ENCODE results near the gene SLC7A1. TPM values are rescaled to one million over a fixed set of nuclear protein-coding genes. Genes with fewer than 3 reads are reported as not detected.
"Not testable (repeated sequence)": the region's sequence is repeated elsewhere in the genome, so short reads cannot be mapped to it uniquely, and the experiment has no call there.

SLC7A1 gene
- 42.5 and 45.6 TPM in 2 replicates for polyA plus RNA-seq (2013)

DNA sequence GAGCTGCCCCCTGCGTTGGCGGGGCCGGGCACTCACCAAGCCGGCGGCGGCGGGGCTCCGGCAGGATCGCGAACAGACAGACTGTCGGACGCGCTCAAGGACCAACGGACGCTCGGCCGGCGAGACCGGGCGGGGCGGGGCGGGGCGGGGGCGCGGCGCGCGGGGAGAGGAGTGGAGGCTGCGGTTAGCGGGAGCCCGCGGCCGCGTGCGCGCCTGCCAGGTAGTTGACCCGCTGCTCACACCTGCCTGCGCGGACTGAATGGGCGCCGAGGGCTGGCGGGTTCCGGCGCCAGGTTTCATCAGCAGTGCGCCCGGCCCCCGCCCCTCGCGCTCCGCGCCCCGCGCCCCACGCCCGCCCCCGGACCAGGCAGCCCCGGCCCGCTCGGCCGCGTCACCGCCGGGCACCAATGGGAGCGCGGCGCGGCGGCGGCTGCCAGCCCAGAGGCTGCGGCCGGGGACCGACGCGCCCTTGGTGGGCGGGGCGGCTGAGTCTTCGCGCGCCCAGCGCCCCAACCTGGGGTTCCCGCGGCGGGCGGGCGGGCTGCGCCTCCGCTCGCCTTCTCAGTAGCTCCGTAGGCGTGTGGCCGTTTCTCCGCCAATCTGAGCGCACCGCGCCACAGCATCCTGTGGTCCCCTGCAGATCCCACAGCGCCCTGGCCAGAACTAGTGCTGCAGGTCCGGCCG, at the start of gene SLC7A1:
Gene SLC7A1, minus strand, starts transcription at position 309 of the 684 bp plus-strand sequence. CDS start 59,500 bp downstream, outside the sequence.
- peak within 1 kb of the TSS; percentile 86 for H2BK120ac ChIP-seq (ENCODE audit: insufficient read depth, low read length, poor library complexity)
- peak within 1 kb of the TSS; percentile 96 for H3K18ac ChIP-seq (ENCODE audit: low read length)
- no peaks in the 10 kb centered on the region for H3K36me3 ChIP-seq (ENCODE audit: control insufficient read depth in 1 of 2, insufficient read depth in 2 of 2, low read length in 2 of 2)

GRCh38 chr13:29640665-29641064, 45.2 kb upstream of the SLC7A1 start:
- H2BK5ac ChIP-seq (ENCODE audit: low read depth, low read length, poor library complexity) = no peak overlapping the region

More for the DNA sequence above, at the start of gene SLC7A1:
- Histone ChIP-seq H4K12ac (ENCODE audit: low read depth, low read length) (peak within 1 kb of the TSS; percentile 71), H3K27me3 (ENCODE audit: insufficient read depth, low read length) (no peaks in the 10 kb centered on the region), H2BK5ac (ENCODE audit: low read depth, low read length, poor library complexity) (peak within 1 kb of the TSS; percentile 71), H3K79me2 (ENCODE audit: control insufficient read depth, insufficient read depth, low read length, poor library complexity) (peaks cover 17% of the 10 kb centered on the region), H3K4me3 (ENCODE audit: low read depth, low read length) (peak within 1 kb of the TSS; percentile 81), H2AK5ac (ENCODE audit: low read length) (peak within 1 kb of the TSS; percentile 61), H2AFZ (ENCODE audit: insufficient read depth, low read length, poor library complexity) (peak within 1 kb of the TSS; percentile 88), H3K4ac (ENCODE audit: low read depth, low read length) (peak within 1 kb of the TSS; percentile 73), H3K23ac (ENCODE audit: low read length) (no peak within 1 kb of the TSS), H4K91ac (ENCODE audit: low read depth, low read length) (peak within 1 kb of the TSS; percentile 86), H3K9me3 (ENCODE audit: insufficient read depth, low read depth, low read length) (no peaks in the 10 kb centered on the region), H3K9ac (ENCODE audit: low read length) (peak within 1 kb of the TSS; percentile 82), H3K4me2 (ENCODE audit: low read length) (peak within 1 kb of the TSS; percentile 68), H4K8ac (ENCODE audit: low read depth, low read length) (peak within 1 kb of the TSS; percentile 73), H3K4me1 (ENCODE audit: control insufficient read depth in 1 of 2, insufficient read depth in 2 of 2, low read length in 2 of 2) (peaks cover 9 to 10% of the 10 kb centered on the region in 2 experiments), H2BK12ac (ENCODE audit: low read length) (peak within 1 kb of the TSS; percentile 63), H3K79me1 (ENCODE audit: low read length) (peaks cover 16% of the 10 kb centered on the region), H3K27ac (ENCODE audit: low read depth, low read length) (peak within 1 kb of the TSS; percentile 73), H3K14ac (ENCODE audit: low read length) (peak within 1 kb of the TSS; percentile 85)
- DNase-seq = peak; percentile 78 to 81
- no CpG with 5 or more reads among the region's 98 CpGs for WGBS (ENCODE audit: extremely low coverage, insufficient coverage, insufficient read length)

DNA sequence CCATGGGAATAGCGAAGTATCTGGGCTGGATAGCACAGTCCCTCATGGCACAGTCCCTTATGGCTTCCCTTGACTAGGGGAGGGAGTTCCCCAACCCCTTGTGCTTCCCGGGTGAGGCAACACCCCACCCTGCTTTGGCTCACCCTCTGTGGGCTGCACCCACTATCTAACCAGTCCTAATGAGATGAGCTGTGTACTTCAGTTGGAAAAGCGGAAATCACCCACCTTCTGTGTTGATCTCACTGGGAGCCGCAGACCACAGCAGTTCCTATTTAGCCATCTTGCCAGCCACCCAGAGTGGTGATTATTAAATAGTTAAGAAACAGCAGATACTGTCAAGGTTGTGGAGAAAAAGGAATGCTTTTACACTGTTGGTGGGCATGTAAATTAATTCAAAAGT, 41.3 kb upstream of the SLC7A1 start:
- H3K9ac ChIP-seq (ENCODE audit: low read length); H2BK12ac ChIP-seq (ENCODE audit: low read length); H3K4ac ChIP-seq (ENCODE audit: low read depth, low read length); H3K27me3 ChIP-seq (ENCODE audit: insufficient read depth, low read length); H3K14ac ChIP-seq (ENCODE audit: low read length); H3K23ac ChIP-seq (ENCODE audit: low read length); H3K9me3 ChIP-seq (ENCODE audit: insufficient read depth, low read depth, low read length); H3K4me3 ChIP-seq (ENCODE audit: low read depth, low read length); H3K4me2 ChIP-seq (ENCODE audit: low read length); H3K36me3 ChIP-seq (ENCODE audit: control insufficient read depth in 1 of 2, insufficient read depth in 2 of 2, low read length in 2 of 2); H4K8ac ChIP-seq (ENCODE audit: low read depth, low read length); H3K18ac ChIP-seq (ENCODE audit: low read length); H3K79me1 ChIP-seq (ENCODE audit: low read length); H3K4me1 ChIP-seq (ENCODE audit: control insufficient read depth in 1 of 2, insufficient read depth in 2 of 2, low read length in 2 of 2); H2AFZ ChIP-seq (ENCODE audit: insufficient read depth, low read length, poor library complexity); H2BK120ac ChIP-seq (ENCODE audit: insufficient read depth, low read length, poor library complexity); DNase-seq; H2AK5ac ChIP-seq (ENCODE audit: low read length); H3K79me2 ChIP-seq (ENCODE audit: control insufficient read depth, insufficient read depth, low read length, poor library complexity); H3K27ac ChIP-seq (ENCODE audit: low read depth, low read length); H4K12ac ChIP-seq (ENCODE audit: low read depth, low read length); H2BK5ac ChIP-seq (ENCODE audit: low read depth, low read length, poor library complexity); H4K91ac ChIP-seq (ENCODE audit: low read depth, low read length): not testable (repeated sequence)
- WGBS (ENCODE audit: extremely low coverage, insufficient coverage, insufficient read length) = no CpG with 5 or more reads among the region's 4 CpGs

More at GRCh38 chr13:29640665-29641064, 45.2 kb upstream of the SLC7A1 start:
- Histone ChIP-seq H3K27me3 (ENCODE audit: insufficient read depth, low read length) (no peaks in the 10 kb centered on the region), H3K4ac (ENCODE audit: low read depth, low read length) (no peak overlapping the region), H2BK12ac (ENCODE audit: low read length) (no peak overlapping the region), H2BK120ac (ENCODE audit: insufficient read depth, low read length, poor library complexity) (no peak overlapping the region), H3K23ac (ENCODE audit: low read length) (no peak overlapping the region), H4K8ac (ENCODE audit: low read depth, low read length) (no peak overlapping the region), H3K9me3 (ENCODE audit: insufficient read depth, low read depth, low read length) (no peaks in the 10 kb centered on the region), H3K79me1 (ENCODE audit: low read length) (no peaks in the 10 kb centered on the region), H3K27ac (ENCODE audit: low read depth, low read length) (no peak overlapping the region), H2AK5ac (ENCODE audit: low read length) (no peak overlapping the region), H2AFZ (ENCODE audit: insufficient read depth, low read length, poor library complexity) (no peak overlapping the region), H3K14ac (ENCODE audit: low read length) (no peak overlapping the region), H4K12ac (ENCODE audit: low read depth, low read length) (no peak overlapping the region), H3K79me2 (ENCODE audit: control insufficient read depth, insufficient read depth, low read length, poor library complexity) (no peaks in the 10 kb centered on the region), H3K4me3 (ENCODE audit: low read depth, low read length) (no peak overlapping the region), H3K36me3 (ENCODE audit: control insufficient read depth in 1 of 2, insufficient read depth in 2 of 2, low read length in 2 of 2) (no peaks in the 10 kb centered on the region), H3K18ac (ENCODE audit: low read length) (no peak overlapping the region), H3K9ac (ENCODE audit: low read length) (no peak overlapping the region), H3K4me2 (ENCODE audit: low read length) (no peak overlapping the region), H4K91ac (ENCODE audit: low read depth, low read length) (no peak overlapping the region), H3K4me1 (ENCODE audit: control insufficient read depth in 1 of 2, insufficient read depth in 2 of 2, low read length in 2 of 2) (peaks cover 0 to 3% of the 10 kb centered on the region in 2 experiments)
- no CpG with 5 or more reads among the region's 4 CpGs for WGBS (ENCODE audit: extremely low coverage, insufficient coverage, insufficient read length)
- no peak for DNase-seq

GRCh38 chr13:29624997-29625396, 29.5 kb upstream of the SLC7A1 start:
- Histone ChIP-seq H3K27ac (ENCODE audit: low read depth, low read length) (no peak overlapping the region), H3K79me1 (ENCODE audit: low read length) (no peaks in the 10 kb centered on the region), H3K9me3 (ENCODE audit: insufficient read depth, low read depth, low read length) (no peaks in the 10 kb centered on the region), H3K9ac (ENCODE audit: low read length) (no peak overlapping the region), H3K36me3 (ENCODE audit: control insufficient read depth in 1 of 2, insufficient read depth in 2 of 2, low read length in 2 of 2) (no peaks in the 10 kb centered on the region), H2AK5ac (ENCODE audit: low read length) (no peak overlapping the region), H3K14ac (ENCODE audit: low read length) (no peak overlapping the region), H3K27me3 (ENCODE audit: insufficient read depth, low read length) (no peaks in the 10 kb centered on the region), H2BK120ac (ENCODE audit: insufficient read depth, low read length, poor library complexity) (no peak overlapping the region), H4K8ac (ENCODE audit: low read depth, low read length) (no peak overlapping the region), H2AFZ (ENCODE audit: insufficient read depth, low read length, poor library complexity) (no peak overlapping the region), H2BK5ac (ENCODE audit: low read depth, low read length, poor library complexity) (no peak overlapping the region), H3K4ac (ENCODE audit: low read depth, low read length) (no peak overlapping the region), H3K79me2 (ENCODE audit: control insufficient read depth, insufficient read depth, low read length, poor library complexity) (no peaks in the 10 kb centered on the region), H3K23ac (ENCODE audit: low read length) (no peak overlapping the region), H3K4me1 (ENCODE audit: control insufficient read depth in 1 of 2, insufficient read depth in 2 of 2, low read length in 2 of 2) (peaks cover 0 to 4% of the 10 kb centered on the region in 2 experiments), H2BK12ac (ENCODE audit: low read length) (no peak overlapping the region), H3K4me3 (ENCODE audit: low read depth, low read length) (no peak overlapping the region), H3K4me2 (ENCODE audit: low read length) (no peak overlapping the region), H3K18ac (ENCODE audit: low read length) (no peak overlapping the region), H4K12ac (ENCODE audit: low read depth, low read length) (no peak overlapping the region), H4K91ac (ENCODE audit: low read depth, low read length) (no peak overlapping the region)
- DNase-seq = no peak
- WGBS (ENCODE audit: extremely low coverage, insufficient coverage, insufficient read length) = no CpG with 5 or more reads among the region's 5 CpGs

Data from trophoblast cell (in vitro differentiated cells and primary cell).